HG03565 (cell line): ENCODE data around the gene DAW1.

Source experiments
- ATAC-seq: cut with Tn5 transposase; IDR thresholded peaks from one replicate; pipeline ENCODE4 v1.9.1; 2021; ENCODE audit warnings: mild to moderate bottlenecking, moderate library complexity; ENCODE audit not compliant: unreplicated experiment

DAW1 gene

DNA sequence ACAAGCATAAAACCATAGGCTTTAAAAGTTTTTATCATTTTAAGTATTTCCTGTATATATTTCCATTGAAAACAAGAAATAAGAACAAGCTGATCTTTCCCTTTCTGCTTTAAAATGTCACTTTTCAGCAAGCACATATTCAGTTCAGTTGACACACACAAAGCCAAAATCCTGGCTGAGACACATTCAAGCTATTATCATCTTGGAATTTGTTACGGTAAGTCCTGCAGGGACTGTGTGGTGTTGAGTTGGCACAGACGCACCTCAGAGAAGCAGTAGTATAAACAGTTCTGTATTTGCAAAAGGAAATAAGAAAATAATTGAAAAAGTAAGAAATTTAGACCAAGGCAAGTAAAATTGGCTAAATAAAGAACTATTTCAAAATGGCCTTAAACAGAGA is 10.4 kb upstream of the DAW1 start:
- ATAC-seq: no peak

DNA sequence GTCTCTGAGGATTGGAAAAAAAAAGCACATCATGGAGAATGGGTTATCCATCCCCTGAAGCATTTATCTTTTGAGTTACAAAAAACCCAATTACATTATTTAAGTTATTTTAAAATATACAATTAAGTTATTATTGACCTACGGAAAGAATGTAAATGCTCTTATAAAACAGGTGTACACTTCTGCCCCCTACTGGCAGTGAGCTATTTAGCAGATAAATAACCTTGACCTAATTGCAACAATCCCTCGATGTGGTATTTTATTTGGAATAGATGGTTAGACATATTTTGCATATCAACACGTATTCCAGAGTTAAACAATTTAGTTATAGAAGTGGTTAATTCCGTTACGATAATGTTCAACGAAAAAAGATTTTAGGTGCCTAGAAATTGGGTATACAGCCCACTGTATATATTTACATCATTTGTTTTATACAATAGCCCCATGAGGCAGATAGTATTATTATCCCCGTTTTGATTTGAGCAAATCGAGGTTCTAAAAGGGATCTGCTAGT is 9.1 kb upstream of the DAW1 start:
- ATAC-seq: no peak

DNA sequence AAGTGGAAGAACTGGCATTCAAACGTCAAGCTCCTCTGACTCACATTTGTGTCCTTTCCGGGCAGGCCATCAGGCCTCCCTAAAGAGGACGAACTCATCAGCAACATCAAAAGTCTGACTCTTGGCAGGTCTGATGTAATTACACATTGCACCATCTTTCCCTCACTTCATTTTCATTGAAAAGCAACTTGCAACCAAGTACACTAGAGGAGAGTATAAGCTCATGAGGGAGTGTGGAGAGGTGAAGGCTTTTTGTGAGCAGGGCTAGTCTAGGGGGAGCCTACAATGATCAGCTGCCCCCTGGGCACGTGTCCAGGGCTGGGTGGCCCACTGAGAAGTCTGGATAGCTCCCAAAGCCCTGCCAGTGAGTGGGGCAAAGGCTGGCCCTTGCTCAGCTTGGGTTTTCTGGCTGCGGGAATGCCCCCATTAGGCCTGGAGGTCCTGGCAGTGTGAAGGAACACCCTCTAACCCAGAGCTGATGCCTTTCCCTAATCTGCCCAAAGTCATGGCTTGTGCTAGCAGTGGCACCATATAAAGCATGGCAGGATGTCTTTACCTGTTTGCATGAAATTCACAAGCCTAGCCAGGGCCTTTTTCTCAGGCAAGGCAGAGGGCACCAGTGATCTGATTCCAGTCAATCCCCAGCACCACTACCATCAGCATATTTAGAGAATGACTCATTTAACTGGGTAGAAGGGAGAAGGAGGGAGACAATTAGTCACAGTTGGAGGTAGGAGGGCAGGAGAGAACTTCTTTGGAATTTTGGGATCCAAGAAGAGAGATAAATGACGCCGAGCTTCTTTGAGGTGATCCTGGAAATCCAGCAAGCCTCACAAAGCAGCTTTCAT is 8.5 kb upstream of the DAW1 start:
- ATAC-seq: no peak

DNA sequence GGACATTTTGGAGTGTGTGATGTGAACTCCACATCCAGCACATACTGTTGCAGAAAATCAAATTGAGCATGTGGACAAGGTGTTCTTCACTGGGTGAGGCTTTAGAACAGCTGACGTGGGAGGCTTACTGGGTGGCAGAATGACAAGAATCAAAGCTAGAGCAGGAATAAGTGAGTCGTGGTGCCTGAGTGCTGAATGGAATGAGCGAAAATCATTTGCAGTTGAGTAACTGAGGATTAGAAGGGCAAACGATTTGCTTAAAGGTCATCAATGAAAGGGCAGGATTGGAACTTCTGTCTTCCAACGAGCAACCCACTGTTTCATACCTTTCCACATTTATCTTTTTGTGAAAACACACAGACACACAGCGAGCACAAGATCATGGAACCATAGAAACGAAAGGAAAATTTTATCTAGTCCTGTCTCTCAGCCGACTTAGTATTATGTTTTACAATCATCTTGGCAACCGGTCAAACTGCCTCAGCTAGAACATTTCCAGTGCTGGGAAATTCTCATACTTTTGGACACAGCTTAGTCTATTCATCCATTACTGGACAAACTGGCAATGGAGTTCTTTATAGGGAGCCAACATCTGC is 7.2 kb upstream of the DAW1 start:
- ATAC-seq: no peak

DNA sequence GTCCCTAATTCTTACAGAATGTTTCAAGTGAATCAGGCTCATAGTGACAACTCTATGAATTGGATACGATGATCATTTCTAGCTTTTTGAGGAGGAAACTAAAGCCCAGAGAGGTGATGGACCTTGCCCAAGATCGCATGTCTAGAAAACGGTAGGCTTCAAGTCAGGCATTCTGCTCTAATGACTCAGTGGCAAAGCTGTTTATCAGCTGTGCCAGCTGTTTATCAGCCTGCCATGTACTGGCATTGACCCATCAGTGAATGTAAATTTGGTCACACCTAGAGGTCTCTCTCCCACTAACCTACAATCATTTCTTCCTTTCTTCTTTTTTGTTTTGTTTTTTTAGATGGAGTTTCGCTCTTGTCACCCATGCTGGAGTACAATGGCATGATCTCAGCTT is 6.1 kb upstream of the DAW1 start:
- no peak for ATAC-seq

DNA sequence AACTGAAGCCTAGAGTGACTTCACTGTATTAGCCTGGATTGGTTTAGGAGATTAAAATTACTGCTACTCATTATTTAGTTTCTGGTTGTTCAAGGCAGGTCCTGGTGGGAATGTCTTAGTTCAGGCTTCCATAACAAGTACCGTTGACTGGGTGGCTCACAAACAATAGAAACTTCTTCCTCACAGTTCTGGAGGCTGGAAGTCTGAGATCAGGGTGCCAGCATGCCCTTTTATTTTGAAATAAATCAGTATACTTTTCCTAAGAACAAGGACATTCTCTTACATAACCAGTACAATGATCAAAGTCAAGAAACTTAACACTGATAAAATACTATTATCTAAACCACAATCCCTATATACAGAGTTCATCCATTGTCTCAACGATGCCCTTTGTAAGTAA is 4.0 kb upstream of the DAW1 start:
- no peak for ATAC-seq

DNA sequence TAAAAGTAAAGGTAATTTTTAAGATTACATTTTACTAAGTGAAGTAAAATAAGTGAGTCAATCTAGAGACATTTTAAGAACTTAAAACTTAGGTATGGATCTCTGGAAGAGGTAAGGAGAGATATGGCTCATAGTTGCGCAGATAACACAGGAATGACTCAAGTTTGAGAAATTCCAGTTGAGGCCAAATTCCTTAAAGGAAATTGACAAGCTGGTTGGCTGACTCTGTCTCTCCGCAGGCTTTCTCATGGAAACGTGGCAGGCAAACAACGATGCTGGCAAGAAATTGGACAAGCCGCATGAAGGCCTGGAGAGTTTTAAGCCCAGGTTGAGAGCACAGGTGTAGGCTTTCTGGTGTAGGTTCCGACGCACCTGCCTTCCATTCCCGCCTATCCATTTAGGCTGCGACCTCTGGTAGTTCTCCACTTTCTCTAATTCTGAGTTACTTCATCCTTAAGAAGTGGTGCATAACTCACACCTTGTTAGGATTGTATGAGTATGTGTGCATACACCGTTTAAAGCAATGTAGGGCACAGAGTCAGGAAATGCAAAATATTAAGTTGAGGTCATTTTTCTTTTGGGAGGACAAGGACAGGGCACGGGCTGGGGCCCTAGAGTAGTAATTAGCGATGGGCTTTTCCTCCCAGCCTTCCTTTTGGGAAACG is 589 bp upstream of the DAW1 start:
- ATAC-seq: no peak

DNA sequence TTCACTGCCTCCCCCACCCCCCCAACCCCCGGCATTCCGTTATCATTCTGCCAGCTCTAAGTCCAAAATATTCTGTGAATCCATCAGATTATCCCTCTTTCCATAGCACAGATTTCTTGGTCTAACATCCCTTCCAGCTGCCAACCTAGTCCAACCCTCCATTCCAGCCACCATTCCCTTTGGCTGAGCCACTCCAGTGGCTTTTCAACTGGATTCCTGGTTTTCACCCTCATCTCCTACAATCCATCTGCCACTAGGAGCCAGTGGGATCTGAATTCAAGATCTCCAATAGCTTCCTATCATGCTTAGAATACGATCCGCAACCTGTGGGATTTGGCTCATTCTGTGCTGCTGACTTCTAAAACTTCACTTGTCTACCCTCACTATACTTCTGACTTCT is 1.2 kb downstream of the DAW1 start:
- no peak for ATAC-seq

DNA sequence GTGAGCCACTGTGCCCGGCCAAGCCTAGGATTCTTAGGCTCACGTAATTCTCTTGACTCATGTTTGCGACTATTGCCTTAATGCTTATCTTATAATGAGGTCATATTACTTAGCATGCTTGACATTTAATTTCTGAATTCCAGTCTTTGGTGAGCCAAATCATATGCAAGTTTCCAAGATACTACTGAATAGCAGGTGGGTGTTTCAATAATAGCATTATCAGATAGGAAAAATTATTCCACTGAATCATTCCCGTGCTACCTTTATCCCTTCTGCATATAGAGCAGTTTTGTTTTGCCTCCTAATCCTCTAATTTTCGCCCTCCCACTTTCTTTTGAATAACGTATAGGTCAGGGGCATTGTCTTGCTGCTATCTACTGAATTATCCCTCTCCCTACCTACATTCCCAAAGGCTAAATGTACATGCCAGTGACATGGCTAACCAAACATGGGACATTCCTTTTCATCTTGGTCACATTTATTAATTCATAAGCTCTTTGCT is 4.9 kb downstream of the DAW1 start:
- no peak for ATAC-seq

DNA sequence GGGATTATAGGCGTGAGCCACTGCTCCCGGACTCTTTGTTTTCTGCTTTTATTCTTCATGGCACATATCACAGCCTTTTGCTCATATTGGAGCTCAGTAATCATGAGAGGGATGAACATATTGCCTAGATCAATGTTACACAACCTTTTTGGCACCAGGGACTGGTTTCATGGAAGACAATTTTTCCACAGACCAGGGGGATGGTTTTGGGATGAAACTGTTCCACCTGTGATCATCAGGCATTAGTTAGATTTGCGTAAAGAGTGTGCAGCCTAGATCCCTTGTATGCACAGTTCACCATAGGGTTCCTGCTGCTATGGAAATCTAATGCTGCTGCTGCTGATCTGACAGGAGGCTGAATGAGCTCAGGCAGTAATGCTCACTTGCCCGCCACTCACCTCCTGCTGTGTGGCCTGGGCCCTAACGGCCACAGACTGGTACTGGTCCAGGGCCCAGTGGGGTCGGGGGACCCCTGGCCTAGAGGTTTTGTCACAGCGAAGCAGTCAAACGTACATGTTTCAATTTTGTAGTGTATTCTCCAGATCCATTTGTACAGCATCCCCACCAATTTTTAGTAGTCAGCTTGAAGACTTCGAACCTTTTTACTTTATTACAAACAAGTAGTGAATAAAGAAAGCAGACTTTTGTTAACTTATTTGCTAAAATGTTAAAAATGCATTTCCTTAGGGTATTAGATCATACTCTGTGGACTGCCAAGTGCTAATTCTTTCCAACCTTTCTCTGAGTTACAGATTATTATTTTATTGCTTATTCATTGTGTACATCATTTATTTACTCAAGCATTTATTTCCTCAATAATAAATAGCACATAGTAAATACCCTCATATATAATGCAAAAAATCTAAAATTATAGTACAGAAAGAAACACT is 6.2 kb downstream of the DAW1 start:
- no peak for ATAC-seq

DNA sequence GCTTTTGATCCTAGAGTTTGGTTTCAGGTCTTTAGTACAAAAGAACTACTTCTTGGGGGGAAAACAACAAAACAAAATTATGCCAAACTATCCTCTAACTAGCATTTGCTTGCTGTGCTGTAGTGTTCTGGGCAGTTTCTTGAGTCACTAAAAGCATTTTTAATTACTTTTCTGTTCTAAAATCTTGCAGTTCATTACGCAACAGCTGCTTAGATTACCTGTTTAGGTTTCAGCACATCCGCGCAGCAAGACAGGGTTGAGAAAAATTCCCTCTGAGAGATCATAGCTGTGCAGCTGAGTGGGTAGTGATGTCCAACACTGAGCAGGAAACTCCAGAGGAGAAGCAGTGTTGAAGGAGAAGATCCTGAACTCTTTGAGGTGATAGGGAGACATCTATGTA is 9.0 kb downstream of the DAW1 start:
- no peak for ATAC-seq

DNA sequence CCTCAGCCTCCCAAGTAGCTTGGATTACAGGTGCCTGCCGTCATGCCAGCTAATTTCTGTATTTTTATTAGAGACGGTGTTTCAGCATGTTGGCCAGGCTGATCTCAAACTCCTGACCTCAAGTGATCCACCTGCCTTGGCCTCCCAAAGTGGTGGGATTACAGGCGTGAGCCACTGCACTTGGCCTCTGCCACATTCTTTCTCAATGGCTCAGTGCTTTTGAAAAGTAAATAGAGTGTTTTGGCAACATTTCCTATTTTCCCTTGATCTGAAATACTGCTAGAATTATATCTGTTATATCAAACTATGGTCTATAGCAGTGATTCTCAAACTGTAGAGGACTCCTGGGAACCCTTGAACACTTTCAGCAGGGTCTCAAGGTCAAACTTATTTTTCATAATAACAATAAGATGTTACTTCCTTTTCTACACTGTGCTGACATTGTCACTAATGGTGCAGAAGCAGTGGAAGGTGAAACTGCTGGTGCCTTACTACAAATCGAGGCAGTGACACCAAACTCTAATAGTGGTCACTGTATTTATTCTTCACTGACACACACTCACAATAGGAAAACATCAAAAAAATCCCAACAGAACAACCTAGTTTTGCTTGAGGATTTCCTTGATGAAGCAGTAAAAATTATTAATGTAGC is 10.6 kb downstream of the DAW1 start:
- ATAC-seq: peak; percentile 67

DNA sequence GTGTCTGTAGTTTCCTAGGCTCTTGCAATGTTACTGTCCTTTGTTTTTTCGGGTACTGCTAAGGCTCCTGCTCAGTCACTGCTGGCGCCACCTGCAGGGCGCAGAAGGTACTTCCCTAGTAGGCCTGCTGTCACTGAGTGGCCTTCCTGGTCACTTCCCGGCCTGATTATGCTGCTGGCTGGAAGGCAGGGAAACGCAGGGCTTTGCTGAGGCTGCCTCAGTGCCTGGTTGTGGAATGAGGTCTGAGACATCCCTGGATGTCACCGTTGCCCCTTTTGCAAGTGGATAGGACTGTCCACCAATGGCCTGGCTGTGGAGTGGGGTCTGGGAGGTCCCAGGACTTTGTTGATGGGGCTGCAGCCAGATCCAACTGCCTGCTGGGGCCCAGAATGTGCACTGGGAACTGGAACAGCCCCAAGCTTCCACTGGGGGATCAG is 13.1 kb downstream of the DAW1 start:
- ATAC-seq: peak; percentile 95

DNA sequence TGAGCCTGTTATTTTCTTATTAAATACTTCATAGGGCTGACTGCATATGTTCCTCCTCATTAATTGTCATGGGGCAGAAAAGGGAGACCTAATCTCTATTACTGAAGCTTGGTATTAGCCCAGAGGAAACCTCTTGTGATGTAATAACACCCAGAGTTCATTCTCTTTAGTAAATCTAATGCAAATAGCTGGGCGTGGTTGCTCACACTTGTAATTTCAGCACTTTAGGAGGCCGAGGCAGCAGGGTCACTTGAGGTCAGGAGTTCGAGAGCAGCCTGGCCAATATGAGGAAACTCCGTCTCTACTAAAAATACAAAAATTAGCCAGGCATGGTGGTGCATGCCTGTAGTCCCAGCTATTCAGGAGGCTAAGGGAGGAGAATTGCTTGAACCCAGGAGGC is 14.7 kb downstream of the DAW1 start:
- no peak for ATAC-seq

DNA sequence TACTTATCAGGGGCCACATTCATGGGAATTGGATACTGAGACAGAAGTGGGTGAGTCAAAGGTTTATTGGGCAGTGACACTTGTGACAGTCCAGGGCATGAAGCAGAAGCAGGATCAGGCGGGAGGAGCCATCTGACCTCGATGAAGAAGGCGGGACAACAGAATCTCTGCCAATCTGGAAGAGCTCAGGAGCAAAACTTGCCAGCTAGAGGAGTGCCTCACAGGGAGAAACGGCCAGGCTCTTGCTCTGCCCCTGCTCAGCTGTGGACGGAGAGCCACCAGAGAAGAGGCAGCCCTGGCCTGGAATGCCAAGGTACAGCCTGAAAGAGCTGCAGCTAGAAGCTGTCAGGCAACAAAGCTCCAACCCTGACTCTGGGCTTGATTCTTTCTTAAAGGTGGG is 16.9 kb downstream of the DAW1 start:
- no peak for ATAC-seq

DNA sequence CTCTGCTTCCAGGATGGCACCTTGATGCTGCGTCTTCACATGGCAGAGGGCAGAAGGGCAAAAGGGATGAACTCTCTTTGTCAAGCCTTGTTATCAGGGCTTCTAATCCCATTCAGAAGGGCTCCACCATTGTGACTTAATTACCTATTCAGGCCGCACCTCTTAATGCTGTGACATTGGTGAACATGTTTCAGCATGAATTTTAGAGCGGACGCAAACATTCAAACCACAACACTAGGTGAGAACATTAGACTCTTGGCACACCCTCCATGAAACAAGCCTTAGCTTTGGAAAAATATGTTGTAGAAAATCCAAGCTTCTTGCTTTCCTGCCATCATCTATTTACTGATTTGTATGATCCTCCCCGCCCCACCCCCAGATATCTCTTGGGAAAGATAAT is 17.9 kb downstream of the DAW1 start:
- no peak for ATAC-seq

DNA sequence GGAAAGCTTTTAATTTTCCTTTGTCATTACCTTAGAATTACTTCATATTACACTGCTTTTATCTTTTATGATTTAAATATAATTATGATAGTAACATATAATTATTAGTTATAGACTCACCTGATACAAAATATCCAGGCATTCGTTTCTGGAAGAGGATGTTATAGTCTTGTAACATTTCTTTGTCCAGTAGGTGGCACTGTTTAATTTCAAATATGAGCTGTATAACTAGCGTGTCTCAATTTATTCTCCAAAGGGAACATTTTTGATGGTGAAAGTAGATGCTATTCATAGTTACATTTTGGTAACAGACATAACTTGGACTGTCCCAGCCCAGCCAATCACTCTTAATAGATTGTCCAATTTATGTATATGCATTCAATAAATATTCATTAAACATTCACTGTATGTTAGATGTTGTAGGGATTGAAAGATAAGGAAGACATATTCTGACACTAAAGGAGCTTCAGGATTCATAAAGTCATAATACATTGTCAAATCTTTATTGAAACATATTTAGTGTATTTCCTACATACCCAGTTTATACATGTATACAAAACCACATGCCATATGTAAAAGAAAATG is 19.2 kb downstream of the DAW1 start:
- peak; percentile 81 for ATAC-seq

DNA sequence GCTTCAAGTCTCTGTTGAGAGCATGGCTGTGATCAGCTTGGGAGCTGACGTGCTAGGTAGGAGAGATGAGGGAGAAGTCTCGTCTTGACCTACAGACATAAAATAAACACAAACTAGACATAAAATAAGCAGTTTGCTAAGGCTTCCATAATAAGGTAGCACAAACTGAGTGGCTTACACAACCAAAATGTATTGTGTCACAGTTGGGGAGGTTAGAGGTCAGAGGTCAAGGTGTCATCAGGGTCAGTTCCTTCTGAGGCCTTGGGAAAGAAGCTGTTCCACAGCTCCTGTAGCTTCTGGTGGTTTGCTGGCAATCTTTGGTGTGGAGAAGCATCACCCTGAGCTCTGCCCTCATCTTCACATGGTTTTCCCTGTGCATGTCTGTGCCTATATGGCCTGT is 20.2 kb downstream of the DAW1 start:
- ATAC-seq: no peak

DNA sequence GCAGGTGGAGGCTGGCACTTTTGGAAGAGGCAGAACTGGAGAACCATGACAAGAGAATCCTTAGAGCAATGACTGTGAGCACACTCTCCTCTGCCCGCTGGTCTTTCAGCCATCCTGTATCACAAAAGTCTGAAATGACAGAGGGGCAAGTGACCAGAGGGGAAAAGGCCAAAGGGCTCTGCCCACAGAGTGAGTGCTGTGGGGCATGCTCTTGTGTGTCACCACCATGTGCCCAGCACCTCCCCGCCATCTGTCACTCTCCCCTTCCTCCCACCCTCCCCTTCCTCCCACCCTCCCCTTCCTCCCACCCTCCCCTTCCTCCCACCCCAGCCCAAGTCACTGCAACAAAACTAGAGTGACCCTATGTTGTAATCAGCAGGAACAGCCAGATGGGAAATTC is 31.9 kb downstream of the DAW1 start:
- no peak for ATAC-seq

DNA sequence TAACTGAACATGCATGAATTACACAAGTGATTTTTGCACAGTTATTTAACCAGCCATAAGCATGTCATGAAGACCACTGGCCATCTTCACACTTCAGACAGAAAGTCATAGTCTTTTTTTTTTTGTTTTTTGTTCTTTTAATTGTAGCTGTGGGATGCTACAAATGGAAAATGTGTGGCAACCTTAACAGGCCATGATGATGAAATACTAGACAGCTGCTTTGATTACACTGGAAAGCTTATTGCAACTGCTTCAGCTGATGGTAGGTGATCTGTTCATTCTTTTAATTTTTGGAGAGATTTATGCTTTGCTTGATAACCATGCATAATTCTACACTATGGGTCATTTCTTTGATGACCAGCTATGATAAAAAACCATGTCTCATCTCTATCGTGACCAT is 35.6 kb downstream of the DAW1 start:
- no peak for ATAC-seq
